OCI-LY3 (cell line): ENCODE data around the gene LGALS1.

Experiments used
- H2AFZ ChIP-seq: fragments of 200-600, 300-600 bp; shearing (Covaris generic); 2 replicates; pipeline ENCODE4 v1.6.0; 2014; ENCODE audit warnings: antibody characterized with exemption, low read depth, low read length
- H3K27ac ChIP-seq: fragments of 200-600, 300-600 bp; sonication (generic); 2 replicates; pipeline ENCODE4 v1.5.1; 2014; ENCODE audit warnings: mild to moderate bottlenecking, low read length, moderate library complexity, mixed read lengths
- H3K27me3 ChIP-seq: fragments of 200-600, 300-600 bp; sonication (generic); 2 replicates; pipeline ENCODE4 v1.6.1; 2014; ENCODE audit warnings: low read depth, low read length, mixed read lengths
- H3K36me3 ChIP-seq: fragments of 200-600, 300-600 bp; sonication (generic); replicated peaks from 2 replicates; pipeline ENCODE3; 2014; ENCODE audit warnings: low read depth, low read length, mixed read lengths
- H3K4me1 ChIP-seq: fragments of 300-600, 200-600 bp; sonication (generic); 2 replicates; pipeline ENCODE4 v1.6.1; 2014; ENCODE audit warnings: low read length, mixed read lengths
- H3K4me2 ChIP-seq: fragments of 200-600, 300-600 bp; sonication (generic); 2 replicates; pipeline ENCODE4 v1.6.1; 2014; ENCODE audit warnings: low read length, mixed read lengths
- H3K4me3 ChIP-seq: fragments of 300-600, 200-600 bp; sonication (generic); 2 replicates; pipeline ENCODE4 v1.5.1; 2014; ENCODE audit warnings: antibody characterized with exemption, mild to moderate bottlenecking, low read length, moderate library complexity
- H3K79me2 ChIP-seq: fragments of 300-600, 200-600 bp; shearing (Covaris generic); 2 replicates; pipeline ENCODE4 v1.6.1; 2014; ENCODE audit warnings: mild to moderate bottlenecking, low read length, mixed read lengths
- H3K9ac ChIP-seq: fragments of 300-600, 200-600 bp; shearing (Covaris generic); 2 replicates; pipeline ENCODE4 v1.6.0; 2014; ENCODE audit warnings: mild to moderate bottlenecking, low read length, moderate library complexity
- H3K9me3 ChIP-seq: fragments of 200-600, 300-600 bp; shearing (Covaris generic); 2 replicates; pipeline ENCODE4 v1.6.1; 2014; ENCODE audit warnings: low read length, mixed read lengths; ENCODE audit not compliant: insufficient read depth
- H4K20me1 ChIP-seq: fragments of 200-600, 300-600 bp; sonication (generic); 2 replicates; pipeline ENCODE4 v1.6.1; 2016; ENCODE audit warnings: low read length, mixed read lengths; ENCODE audit not compliant: insufficient read depth
- CTCF ChIP-seq: fragments of 200-600, 300-600 bp; sonication (generic); IDR thresholded peaks from 2 replicates; pipeline ENCODE4 v1.5.1; 2014; ENCODE audit warnings: antibody characterized with exemption, low read length, low read depth
- EZH2phosphoT487 ChIP-seq: fragments of 200-600 bp; shearing (Covaris generic); IDR thresholded peaks from 2 replicates; pipeline ENCODE4 v1.6.1; 2018; ENCODE audit warnings: antibody characterized with exemption, mixed run types, low read depth

The LGALS1 gene

DNA sequence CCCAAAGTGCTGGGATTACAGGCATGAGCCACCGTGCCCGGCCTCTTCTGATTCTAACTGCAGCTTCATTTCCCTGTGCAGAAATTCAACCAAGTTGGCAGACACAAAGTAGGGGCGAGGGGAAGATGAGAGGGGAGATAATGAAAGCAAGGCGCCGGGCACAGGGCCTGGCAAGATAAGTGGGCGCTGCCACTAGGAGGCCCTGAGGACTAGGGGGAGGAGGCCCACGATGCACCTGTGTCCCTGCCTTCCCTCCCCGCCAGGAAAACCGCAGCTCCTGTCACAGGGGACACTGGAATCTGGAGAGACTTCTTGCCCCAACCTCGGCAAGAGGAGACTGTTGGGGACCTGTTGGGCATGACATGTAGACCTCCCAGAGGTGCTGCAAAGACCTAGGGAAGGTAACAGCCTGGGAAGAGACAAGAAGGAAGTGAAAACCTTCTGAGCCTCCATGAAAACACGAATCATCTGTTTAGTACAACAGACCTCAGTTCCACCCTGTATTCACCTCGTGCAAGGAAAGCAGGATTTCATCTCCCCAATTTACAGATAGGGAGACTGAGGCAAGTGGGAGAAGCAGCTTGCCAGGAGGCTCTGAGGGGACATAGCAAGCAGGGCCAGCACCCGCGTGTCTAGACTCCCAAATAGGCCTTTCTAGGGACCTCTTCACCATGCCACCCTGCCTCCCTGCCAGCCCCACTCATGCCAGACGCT is 3.1 kb upstream of the LGALS1 start:
- TF ChIP-seq EZH2phosphoT487 = no peak
- no peak for TF ChIP-seq CTCF
- H3K27me3 ChIP-seq = no peaks in the 10 kb centered on the region
- no peak overlapping the region for H3K4me3 ChIP-seq
- peaks cover 3% of the 10 kb centered on the region for H3K36me3 ChIP-seq
- peak overlapping the region; percentile 27 for H3K4me2 ChIP-seq
- H4K20me1 ChIP-seq = no peaks in the 10 kb centered on the region
- H3K9me3 ChIP-seq = no peaks in the 10 kb centered on the region
- no peak overlapping the region for H3K9ac ChIP-seq
- H2AFZ ChIP-seq = no peak overlapping the region
- H3K27ac ChIP-seq = no peak overlapping the region
- peaks cover 28% of the 10 kb centered on the region for H3K4me1 ChIP-seq
- peaks cover 12% of the 10 kb centered on the region; the same call in 1 of the 2 replicates for H3K79me2 ChIP-seq

- H3K79me2 ChIP-seq = peaks cover 12% of the 10 kb centered on the region; the same call in 1 of the 2 replicates
- no peaks in the 10 kb centered on the region for H4K20me1 ChIP-seq
- no peak overlapping the region for H2AFZ ChIP-seq
- H3K27me3 ChIP-seq = no peaks in the 10 kb centered on the region
- no peak for TF ChIP-seq EZH2phosphoT487
- no peaks in the 10 kb centered on the region for H3K9me3 ChIP-seq
- no peak overlapping the region for H3K27ac ChIP-seq
- H3K4me2 ChIP-seq = peak overlapping the region; percentile 27; the same call in 1 of the 2 replicates
- H3K4me1 ChIP-seq = peaks cover 31% of the 10 kb centered on the region
- H3K9ac ChIP-seq = no peak overlapping the region
- peaks cover 3% of the 10 kb centered on the region for H3K36me3 ChIP-seq
- H3K4me3 ChIP-seq = no peak overlapping the region
These were observed 2.4 kb upstream of the LGALS1 start for GRCh38 chr22:37672920-37673455.

- no peak overlapping the region for H3K27ac ChIP-seq
- H3K9me3 ChIP-seq = no peaks in the 10 kb centered on the region
- H3K4me3 ChIP-seq = no peak overlapping the region
- no peak overlapping the region for H3K9ac ChIP-seq
- peaks cover 3% of the 10 kb centered on the region for H3K36me3 ChIP-seq
- no peak for TF ChIP-seq CTCF
- TF ChIP-seq EZH2phosphoT487 = no peak
- peaks cover 33% of the 10 kb centered on the region for H3K4me1 ChIP-seq
- peaks cover 12% of the 10 kb centered on the region; the same call in 1 of the 2 replicates for H3K79me2 ChIP-seq
- no peak overlapping the region for H3K4me2 ChIP-seq
- no peaks in the 10 kb centered on the region for H3K27me3 ChIP-seq
- H2AFZ ChIP-seq = no peak overlapping the region
- no peaks in the 10 kb centered on the region for H4K20me1 ChIP-seq
These were observed 1.2 kb upstream of the LGALS1 start for GRCh38 chr22:37674248-37674647.

DNA sequence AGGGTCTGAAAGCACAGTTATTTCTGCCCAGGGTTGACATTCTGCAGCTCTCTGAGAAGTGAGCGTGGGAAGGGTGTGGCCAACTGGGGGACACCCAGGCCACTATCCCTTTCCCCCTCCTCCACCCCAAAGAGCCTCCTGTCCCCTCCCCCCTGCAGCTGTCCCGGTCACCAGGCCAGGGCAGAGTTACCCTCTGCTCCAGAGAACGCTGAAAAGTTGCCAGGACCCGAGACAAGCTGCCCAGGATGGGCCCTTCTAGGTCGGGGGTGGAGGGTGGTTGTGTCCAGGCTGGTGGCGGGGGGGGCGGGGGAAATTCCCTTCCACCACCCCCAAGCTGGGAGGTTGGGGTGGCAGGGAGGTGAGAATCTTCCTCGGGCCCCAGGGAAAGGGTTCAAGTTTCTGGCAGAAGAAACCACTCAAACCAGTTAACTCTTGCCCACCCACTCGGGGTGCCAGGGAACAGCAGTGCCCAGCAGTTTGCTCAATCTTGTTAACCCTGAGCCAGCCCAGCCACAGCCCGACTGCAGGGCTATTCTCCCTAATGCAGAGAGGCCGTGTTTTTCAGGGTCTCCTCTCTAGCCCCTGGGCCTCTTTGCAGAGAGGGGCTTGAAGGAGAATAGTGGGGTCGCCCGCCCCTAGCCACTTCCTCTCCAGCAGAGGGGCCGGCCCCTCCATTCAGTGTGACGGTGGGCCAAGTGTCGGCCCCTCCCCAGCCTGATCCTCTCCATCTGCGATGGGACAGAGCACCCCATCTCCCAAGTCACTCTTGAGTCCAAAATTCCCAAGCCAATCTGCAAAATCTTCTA is 697 bp downstream of the LGALS1 start:
- H4K20me1 ChIP-seq = no peaks in the 10 kb centered on the region
- H3K9ac ChIP-seq = peak overlapping the region; percentile 80
- no peaks in the 10 kb centered on the region for H3K36me3 ChIP-seq
- H2AFZ ChIP-seq = no peak overlapping the region
- peak overlapping the region; percentile 78 for H3K4me2 ChIP-seq
- peak overlapping the region; percentile 78 for H3K27ac ChIP-seq
- TF ChIP-seq EZH2phosphoT487 = no peak
- no peak for TF ChIP-seq CTCF
- peak overlapping the region; percentile 78 for H3K4me3 ChIP-seq
- H3K27me3 ChIP-seq = no peaks in the 10 kb centered on the region
- H3K79me2 ChIP-seq = peaks cover 12% of the 10 kb centered on the region; the same call in 1 of the 2 replicates
- H3K9me3 ChIP-seq = no peaks in the 10 kb centered on the region
- H3K4me1 ChIP-seq = peaks cover 35% of the 10 kb centered on the region
